Transverse colon (tissue), 4 donors: ENCODE measurements around the gene KCNG3. TPM values are rescaled to one million over a fixed set of nuclear protein-coding genes. Genes with fewer than 3 reads are reported as not detected.
"Not testable (repeated sequence)": the region's sequence is repeated elsewhere in the genome, so short reads cannot be mapped to it uniquely, and the experiment has no call there.

Experiments
- DNase-seq: peaks from one replicate; pipeline ENCODE4 v3.0.0-alpha.2; 2019
- H3K27ac ChIP-seq, 4 donors: fragments of 200-600 bp; sonication (generic); 2 replicates each; pipeline ENCODE4 v1.5.1; 2016 to 2018; ENCODE audit warnings: inconsistent platforms in 4 of 4
- H3K27me3 ChIP-seq: fragments of 200-600 bp; sonication (generic); 2 replicates; pipeline ENCODE4 v1.5.1; 2017; ENCODE audit warnings: inconsistent platforms
- H3K36me3 ChIP-seq, 4 donors: fragments of 200-600 bp; sonication (generic); 2 replicates each; pipeline ENCODE4 v1.5.1; 2017 to 2019; ENCODE audit warnings: inconsistent platforms in 4 of 4
- H3K4me1 ChIP-seq, 4 donors: fragments of 200-600 bp; sonication (generic); 2 replicates each; pipeline ENCODE4 v1.5.1; 2017 to 2020; ENCODE audit warnings: inconsistent platforms in 4 of 4
- H3K4me3 ChIP-seq, 4 donors: fragments of 200-600 bp; sonication (generic); 1 replicate in 1 of 4; 2 replicates in 3 of 4; pipeline versions ENCODE4 v1.5.1 to v1.6.1; 2017 to 2019; ENCODE audit warnings: inconsistent platforms in 4 of 4
- H3K9me3 ChIP-seq, 2 donors: fragments of 200-600 bp; sonication (generic); 2 replicates each; pipeline ENCODE4 v1.5.1; 2017 to 2019; ENCODE audit warnings: inconsistent platforms in 2 of 2
- EP300 ChIP-seq: sonication (generic); formaldehyde crosslinking; IDR thresholded peaks from one replicate; pipeline ENCODE4 v1.6.1; 2017; ENCODE audit warnings: antibody characterized with exemption, low read depth
- POLR2A ChIP-seq: fragments of 450-650 bp; IDR thresholded peaks from one replicate; pipeline ENCODE4 v1.6.1; 2016; ENCODE audit warnings: antibody characterized with exemption, mild to moderate bottlenecking, moderate library complexity
- POLR2AphosphoS5 ChIP-seq, 3 donors: sonication (generic); formaldehyde crosslinking; IDR thresholded peaks; one replicate each; pipeline ENCODE4 v1.6.1; 2016; ENCODE audit warnings: antibody characterized with exemption in 3 of 3
- WGBS, 2 donors: methylation state at CpG; one replicate each; pipeline ENCODE4 v1.1.5; 2018; ENCODE audit warnings: low coverage in 1 of 2; 5-methylcytosine and 5-hydroxymethylcytosine counted together
- in situ Hi-C, 4 donors: fragments of 200-750 bp; cut with MboI; loops; one replicate each; pipeline versions ENCODE4 v1.15.0 to v1.15.1; 2017; ENCODE audit warnings: low sequenced_read_pairs in 3 of 4, low pct_ligation_motif_present in 1 of 4, low pct_unique_long_range_greater_than_20kb in 1 of 4
- intact Hi-C: fragments of 100-400 bp; cut with DNase I; formaldehyde crosslinking; loops from one replicate; pipeline ENCODE4 v1.15.1; 2023; ENCODE audit warnings: low total_unique reads
- small RNA-seq, 4 donors: library from RNA; depleted of rRNA; stranded (forward); fragments of <200 nt; gene quantifications; one replicate each; pipeline ENCODE3, GENCODE V24; 2016
- total RNA-seq, 4 donors: library from RNA; depleted of rRNA; stranded (reverse); fragments of >200 nt; gene quantifications; one replicate each; pipeline ENCODE4 v1.1.0, GENCODE V29; 2016
- TF ChIP-seq, protein P1 (sequence below), 5 experiments: fragments of 200-600 bp in 3 of 5; fragments of 450-650 bp in 2 of 5; sonication (generic) in 3 of 5; IDR thresholded peaks; 1 replicate in 2 of 5; 2 replicates in 3 of 5; pipeline ENCODE4 v1.5.1; 2016 to 2017; ENCODE audit warnings: antibody characterized with exemption in 5 of 5, inconsistent platforms in 3 of 5, mild to moderate bottlenecking in 2 of 5, moderate library complexity in 1 of 5

The KCNG3 gene
- total RNA-seq, 4 donors from 2014 or later: 11.3 to 25.4 (median 18.5) TPM

DNA sequence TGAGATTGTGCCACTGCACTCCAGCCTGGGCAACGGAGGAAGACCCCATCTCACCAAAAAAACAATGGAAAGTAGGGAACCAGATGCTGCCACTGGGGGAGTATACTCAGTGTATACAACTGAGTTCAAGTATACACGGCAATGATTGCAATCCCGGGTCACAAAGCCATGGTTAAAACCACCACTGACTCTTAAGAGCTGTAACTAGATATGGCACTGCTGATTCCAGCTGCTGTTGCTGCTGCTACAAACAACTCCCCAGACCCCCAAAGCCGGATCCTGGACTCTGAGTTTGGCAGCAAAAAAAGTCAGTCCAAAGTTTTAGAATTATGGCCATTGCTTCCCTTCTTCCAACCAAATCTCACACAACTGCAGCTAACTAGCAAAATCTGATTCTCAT, 89.1 kb downstream of the KCNG3 start:
- DNase-seq: no peak
- in situ Hi-C loops (no loop called here), intact Hi-C loops (no loop called here)
- WGBS, 2 donors: 78% methylated on average over 4 of the region's 4 CpGs; no CpG with 5 or more reads in 1 of the 2 donors
- H3K27me3 ChIP-seq: no peaks in the 10 kb centered on the region
- H3K36me3 ChIP-seq: no peaks in the 10 kb centered on the region
- H3K27ac ChIP-seq: no peak overlapping the region
- no peak for TF ChIP-seq POLR2A
- no peak for TF ChIP-seq EP300
- no peak for TF ChIP-seq POLR2AphosphoS5 (IDR thresholded peaks at IDR 0.05)
- TF ChIP-seq, protein P1, sequence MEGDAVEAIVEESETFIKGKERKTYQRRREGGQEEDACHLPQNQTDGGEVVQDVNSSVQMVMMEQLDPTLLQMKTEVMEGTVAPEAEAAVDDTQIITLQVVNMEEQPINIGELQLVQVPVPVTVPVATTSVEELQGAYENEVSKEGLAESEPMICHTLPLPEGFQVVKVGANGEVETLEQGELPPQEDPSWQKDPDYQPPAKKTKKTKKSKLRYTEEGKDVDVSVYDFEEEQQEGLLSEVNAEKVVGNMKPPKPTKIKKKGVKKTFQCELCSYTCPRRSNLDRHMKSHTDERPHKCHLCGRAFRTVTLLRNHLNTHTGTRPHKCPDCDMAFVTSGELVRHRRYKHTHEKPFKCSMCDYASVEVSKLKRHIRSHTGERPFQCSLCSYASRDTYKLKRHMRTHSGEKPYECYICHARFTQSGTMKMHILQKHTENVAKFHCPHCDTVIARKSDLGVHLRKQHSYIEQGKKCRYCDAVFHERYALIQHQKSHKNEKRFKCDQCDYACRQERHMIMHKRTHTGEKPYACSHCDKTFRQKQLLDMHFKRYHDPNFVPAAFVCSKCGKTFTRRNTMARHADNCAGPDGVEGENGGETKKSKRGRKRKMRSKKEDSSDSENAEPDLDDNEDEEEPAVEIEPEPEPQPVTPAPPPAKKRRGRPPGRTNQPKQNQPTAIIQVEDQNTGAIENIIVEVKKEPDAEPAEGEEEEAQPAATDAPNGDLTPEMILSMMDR (IDR thresholded peaks at IDR 0.05): no peak
- H3K4me3 ChIP-seq: no peak overlapping the region
- no peaks in the 10 kb centered on the region for H3K9me3 ChIP-seq
- H3K4me1 ChIP-seq: no peaks in the 10 kb centered on the region

DNA sequence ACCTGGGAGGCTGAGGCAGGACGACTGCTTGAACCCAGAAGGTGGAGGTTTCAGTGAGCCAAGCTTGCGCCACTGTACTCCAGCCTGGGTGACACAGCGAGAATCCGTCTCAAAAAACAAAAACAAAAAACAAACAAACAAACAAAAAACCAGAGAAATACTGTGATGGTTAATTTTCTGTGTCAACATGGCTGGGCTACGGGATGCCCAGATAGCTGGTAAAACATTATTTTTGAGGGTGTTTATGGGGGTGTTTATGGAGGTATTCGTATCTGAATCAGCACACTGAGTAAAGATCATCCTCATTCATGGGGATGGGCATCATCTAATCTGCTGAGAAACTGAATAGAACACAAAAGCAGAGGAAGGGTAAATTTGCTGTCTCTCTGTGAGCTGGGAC, 92.0 kb downstream of the KCNG3 start:
- TF ChIP-seq POLR2A (no peak), EP300 (no peak), POLR2AphosphoS5 (IDR thresholded peaks at IDR 0.05) (no peak)
- TF ChIP-seq, protein P1 (IDR thresholded peaks at IDR 0.05): no peak
- Histone ChIP-seq H3K27ac (no peak overlapping the region), H3K9me3 (no peaks in the 10 kb centered on the region), H3K4me3 (no peak overlapping the region), H3K4me1 (no peaks in the 10 kb centered on the region), H3K27me3 (no peaks in the 10 kb centered on the region), H3K36me3 (no peaks in the 10 kb centered on the region)
- in situ Hi-C loops: no loop called here
- DNase-seq: no peak
- intact Hi-C loops: no loop called here
- WGBS, 2 donors: 89 to 95% methylated on average over 2 to 6 of the region's 6 CpGs

DNA sequence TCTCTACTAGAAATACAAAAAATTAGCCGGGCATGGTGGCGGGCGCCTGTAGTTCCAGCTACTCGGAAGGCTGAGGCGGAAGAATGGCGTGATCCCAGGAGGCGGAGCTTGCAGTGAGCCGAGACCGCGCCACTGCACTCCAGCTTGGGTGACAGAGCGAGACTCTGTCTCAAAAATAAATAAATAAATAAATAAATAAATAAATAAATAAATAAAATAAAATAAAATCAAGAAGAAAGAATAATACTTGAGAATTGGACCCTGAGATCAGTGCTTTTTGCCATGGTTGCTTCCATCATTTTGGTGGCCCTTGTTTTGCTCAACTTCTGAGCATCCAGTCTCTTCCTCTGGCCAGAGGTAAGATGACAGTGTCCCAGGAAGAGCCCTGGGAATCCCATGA, 95.7 kb downstream of the KCNG3 start:
- H3K27me3 ChIP-seq, intact Hi-C loops, DNase-seq, H3K36me3 ChIP-seq, H3K9me3 ChIP-seq, H3K27ac ChIP-seq, H3K4me3 ChIP-seq: not testable (repeated sequence)
- H3K4me1 ChIP-seq: peaks cover 0 to 11% (median 5%) of the 10 kb centered on the region in 4 donors
- in situ Hi-C loops: loop anchor here in 1 of 4 donors (25.0 kb wide), 1 partner anchor 264 kb away; no protein-coding TSS in a partner anchor
- 94 to 100% methylated on average over 1 to 11 of the region's 11 CpGs for WGBS, 2 donors

DNA sequence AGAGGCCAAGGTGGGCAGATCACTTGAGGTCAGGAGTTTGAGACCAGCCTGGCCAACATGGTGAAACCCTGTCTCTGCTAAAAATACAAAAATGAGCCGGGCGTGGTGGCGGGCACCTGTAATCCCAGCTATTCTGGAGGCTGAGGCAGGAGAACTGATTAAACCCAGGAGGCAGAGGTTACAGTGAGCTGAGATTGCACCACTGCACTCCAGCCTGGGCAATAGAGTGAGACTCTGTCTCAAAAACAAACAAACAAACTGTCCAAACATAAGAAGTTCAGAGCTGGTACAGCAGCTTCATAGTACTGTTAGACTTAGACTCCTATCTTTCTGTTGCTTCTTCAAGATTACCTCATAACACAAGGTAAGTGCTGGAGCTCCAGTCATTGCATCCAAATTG, 100.5 kb downstream of the KCNG3 start:
- intact Hi-C loops, H3K27ac ChIP-seq, H3K4me3 ChIP-seq, DNase-seq, H3K36me3 ChIP-seq, H3K9me3 ChIP-seq, H3K27me3 ChIP-seq: not testable (repeated sequence)
- 71 to 95% methylated on average over 3 of the region's 3 CpGs for WGBS, 2 donors
- in situ Hi-C loops: loop anchor here in 1 of 4 donors (25.0 kb wide), 1 partner anchor 269 kb away; no protein-coding TSS in a partner anchor
- peaks cover 0 to 11% (median 5%) of the 10 kb centered on the region in 4 donors for H3K4me1 ChIP-seq

DNA sequence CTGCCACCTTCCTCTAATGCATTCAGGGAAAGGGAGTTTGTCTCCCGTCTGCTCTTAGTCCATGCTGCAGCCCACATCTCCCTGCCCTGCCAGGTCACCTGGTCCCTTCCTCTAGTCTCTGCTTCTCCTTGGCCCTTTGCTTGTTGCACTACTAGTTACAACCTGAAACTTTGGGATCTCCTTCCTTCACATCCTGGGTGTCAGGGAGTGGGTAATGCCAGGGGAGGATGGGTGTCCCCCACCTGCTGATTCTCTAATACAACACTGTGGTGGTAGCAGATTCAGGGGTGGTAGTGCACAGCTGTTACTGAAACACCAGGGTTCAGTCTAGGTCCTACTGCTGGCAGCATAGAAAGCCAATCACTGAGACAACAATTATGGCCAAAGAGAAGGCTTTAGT, 101.6 kb downstream of the KCNG3 start:
- no peak overlapping the region for H3K4me3 ChIP-seq
- intact Hi-C loops (no loop called here), in situ Hi-C loops (loop anchor here in 1 of 4 donors (25.0 kb wide), 1 partner anchor 270 kb away; no protein-coding TSS in a partner anchor)
- no peaks in the 10 kb centered on the region for H3K36me3 ChIP-seq
- H3K9me3 ChIP-seq: no peaks in the 10 kb centered on the region
- no peak for DNase-seq
- no peaks in the 10 kb centered on the region for H3K27me3 ChIP-seq
- H3K4me1 ChIP-seq: peaks cover 0 to 11% (median 5%) of the 10 kb centered on the region in 4 donors
- no peak overlapping the region for H3K27ac ChIP-seq
- no peak for TF ChIP-seq POLR2AphosphoS5 (IDR thresholded peaks at IDR 0.05)
- TF ChIP-seq EP300: no peak
- no peak for TF ChIP-seq POLR2A
- TF ChIP-seq, protein P1 (IDR thresholded peaks at IDR 0.05): no peak
- WGBS, 2 donors: 88 to 100% methylated on average over 1 of the region's 1 CpG

Small RNA genes lying within 50 kb of the gene (small RNA-seq; reads per million reads assigned to genes)
- gene RF00017: 0 reads per million in 4 donors
- 0 reads per million in 4 donors for gene RF00612

Other genes starting within 250 kb of the KCNG3 start
- gene COX7A2L, start 132.8 kb downstream of the KCNG3 start, total RNA-seq: 100 to 1,000 TPM in 3 of 4 donors, 10 to 100 TPM in 1; 12.3 to 180 (median 152) TPM
- gene MTA3, start 74.7 kb upstream of the KCNG3 start, total RNA-seq: 10 to 100 TPM; 40.0 to 73.2 (median 54.3) TPM